BLaER1 (cell line): ENCODE measurements around the gene FBXO45.
"Not testable (repeated sequence)": the region's sequence is repeated elsewhere in the genome, so short reads cannot be mapped to it uniquely, and the experiment has no call there.

Source experiments
- H3K27ac ChIP-seq: shearing (Covaris generic); formaldehyde crosslinking; 2 replicates; pipeline ENCODE4 v1.8.1; 2022
- H3K27me3 ChIP-seq: shearing (Covaris generic); formaldehyde crosslinking; 2 replicates; pipeline ENCODE4 v1.8.1; 2022
- H3K36me3 ChIP-seq: shearing (Covaris generic); formaldehyde crosslinking; 2 replicates; pipeline ENCODE4 v1.8.1; 2022
- H3K4me1 ChIP-seq: shearing (Covaris generic); formaldehyde crosslinking; 2 replicates; pipeline ENCODE4 v1.8.1; 2022
- H3K4me2 ChIP-seq: shearing (Covaris generic); formaldehyde crosslinking; 2 replicates; pipeline ENCODE4 v1.8.1; 2022
- H3K4me3 ChIP-seq: shearing (Covaris generic); formaldehyde crosslinking; 2 replicates; pipeline ENCODE4 v1.8.1; 2022
- H3K9ac ChIP-seq: shearing (Covaris generic); formaldehyde crosslinking; 2 replicates; pipeline ENCODE4 v1.8.1; 2022
- H3K9me3 ChIP-seq: shearing (Covaris generic); formaldehyde crosslinking; 2 replicates; pipeline ENCODE4 v1.8.1; 2022
- H4K20me1 ChIP-seq: shearing (Covaris generic); formaldehyde crosslinking; 2 replicates; pipeline ENCODE4 v1.8.1; 2022
- Cebpa-rat ChIP-seq: shearing (Covaris generic); IDR thresholded peaks from 2 replicates; pipeline ENCODE4 v1.8.1; 2022

The FBXO45 gene

DNA sequence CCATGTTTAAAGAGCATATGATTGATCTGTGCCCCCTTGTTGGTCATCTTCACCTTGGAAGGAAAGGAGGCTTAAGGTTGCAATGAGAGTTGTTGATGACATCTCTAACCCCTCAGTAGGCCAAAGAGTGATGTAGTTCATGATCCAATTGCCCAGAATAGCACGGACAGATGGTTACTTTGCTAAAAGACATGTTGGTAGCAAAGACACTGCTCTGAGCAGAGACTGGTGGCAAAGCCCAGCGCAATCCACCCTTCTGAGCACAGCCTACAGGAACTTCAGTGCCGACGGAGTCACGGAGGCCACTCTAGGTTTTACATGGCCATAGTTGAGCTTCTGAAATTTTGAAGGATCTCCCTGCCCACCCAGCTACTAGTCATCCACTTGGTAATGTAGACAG, 21.8 kb downstream of the FBXO45 start:
- Histone ChIP-seq H3K9ac (no peak overlapping the region), H3K36me3 (peaks cover 18% of the 10 kb centered on the region), H3K4me3 (no peak overlapping the region), H3K27ac (no peak overlapping the region), H4K20me1 (no peaks in the 10 kb centered on the region), H3K4me2 (no peak overlapping the region), H3K27me3 (no peaks in the 10 kb centered on the region), H3K4me1 (no peaks in the 10 kb centered on the region), H3K9me3 (no peaks in the 10 kb centered on the region)
- no peak for TF ChIP-seq Cebpa-rat

DNA sequence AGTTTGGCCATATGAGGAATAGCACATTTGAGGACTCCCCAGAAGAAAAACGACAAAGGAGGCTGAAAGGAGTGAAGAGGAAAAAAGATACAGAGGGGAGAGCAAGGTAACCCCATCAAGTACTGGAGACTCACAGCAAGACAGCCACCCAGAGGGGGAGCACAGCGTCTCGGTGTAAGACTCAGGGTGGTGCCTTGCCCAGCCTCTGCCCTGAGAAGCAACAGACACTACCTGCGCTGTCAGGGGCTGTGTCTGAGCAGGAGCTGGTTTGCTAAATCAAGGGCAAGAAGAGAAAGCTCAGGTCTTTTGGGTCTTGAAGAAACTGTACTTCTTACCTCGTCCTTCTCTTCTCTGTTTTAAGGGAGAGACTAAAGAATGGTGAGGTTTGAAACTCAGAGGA, 27.9 kb downstream of the FBXO45 start:
- Histone ChIP-seq H3K36me3 (no peaks in the 10 kb centered on the region), H4K20me1 (no peaks in the 10 kb centered on the region), H3K9me3 (peaks cover 8% of the 10 kb centered on the region; the same call in 1 of the 2 replicates), H3K4me3 (no peak overlapping the region), H3K4me1 (no peaks in the 10 kb centered on the region), H3K27me3 (no peaks in the 10 kb centered on the region), H3K4me2 (no peak overlapping the region), H3K9ac (no peak overlapping the region), H3K27ac (no peak overlapping the region)
- TF ChIP-seq Cebpa-rat: no peak

DNA sequence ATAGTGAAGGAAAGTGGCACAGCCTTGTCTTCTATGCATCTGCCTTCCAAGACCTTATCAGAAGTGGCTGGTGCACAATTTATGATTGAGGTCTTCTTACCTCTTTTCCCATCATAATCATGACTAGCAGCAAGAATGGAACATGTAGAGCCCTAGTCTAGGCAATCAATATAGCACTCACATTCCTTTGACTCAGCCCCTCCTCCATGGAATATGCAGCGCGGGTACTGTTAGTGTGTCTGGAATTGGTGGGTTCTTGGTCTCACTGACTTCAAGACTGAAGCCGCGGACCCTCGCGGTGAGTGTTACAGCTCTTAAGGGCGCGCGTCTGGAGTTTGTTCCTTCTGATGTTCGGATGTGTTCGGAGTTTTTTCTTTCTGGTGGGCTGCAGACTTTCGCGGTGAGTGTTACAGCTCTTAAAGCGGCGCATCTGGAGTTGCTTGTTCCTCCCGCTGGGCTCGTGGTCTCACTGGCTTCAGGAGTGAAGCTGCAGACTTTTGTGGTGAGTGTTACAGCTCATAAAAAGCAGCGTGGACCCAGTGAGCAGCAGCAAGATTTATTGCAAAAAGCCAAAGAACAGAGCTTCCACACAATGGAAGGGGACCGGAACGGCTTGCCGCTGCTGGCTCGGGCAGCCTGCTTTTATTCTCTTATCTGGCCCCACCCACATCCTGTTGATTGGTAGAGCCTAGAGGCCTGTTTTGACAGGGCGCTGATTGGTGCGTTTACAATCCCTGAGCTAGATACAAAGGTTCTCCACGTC, 29.7 kb downstream of the FBXO45 start:
- peak overlapping the region; percentile 28; the same call in 1 of the 2 replicates for H3K4me3 ChIP-seq

DNA sequence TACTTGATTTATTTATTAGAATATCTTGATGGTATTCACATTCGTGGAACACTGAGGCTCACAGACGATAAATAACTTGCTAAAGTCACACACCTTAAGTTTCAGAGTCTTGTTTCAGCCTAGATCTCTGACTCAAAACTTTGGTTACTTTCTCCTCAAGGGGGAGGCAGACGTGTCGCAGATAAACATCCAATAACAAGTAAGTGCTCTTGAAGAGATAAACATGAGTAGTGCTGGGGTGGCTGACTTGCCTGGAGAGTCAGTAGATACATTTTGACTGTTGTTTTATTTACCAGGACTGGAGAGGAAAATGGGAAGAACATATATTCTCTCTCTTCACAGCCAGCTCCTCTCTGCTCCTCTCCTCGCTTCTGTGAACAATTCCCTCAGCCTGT, 31.3 kb downstream of the FBXO45 start:
- Histone ChIP-seq H3K4me1 (peaks cover 13% of the 10 kb centered on the region), H4K20me1 (no peaks in the 10 kb centered on the region), H3K36me3 (no peaks in the 10 kb centered on the region), H3K9me3 (peaks cover 8% of the 10 kb centered on the region; the same call in 1 of the 2 replicates), H3K4me2 (no peak overlapping the region), H3K27ac (no peak overlapping the region), H3K4me3 (no peak overlapping the region), H3K27me3 (no peaks in the 10 kb centered on the region), H3K9ac (no peak overlapping the region)
- TF ChIP-seq Cebpa-rat: no peak

More for the DNA sequence above, 29.7 kb downstream of the FBXO45 start:
- not testable (repeated sequence) for H3K4me1 ChIP-seq, H4K20me1 ChIP-seq, H3K36me3 ChIP-seq, H3K9me3 ChIP-seq, H3K27ac ChIP-seq, H3K9ac ChIP-seq, H3K27me3 ChIP-seq
- H3K4me2 ChIP-seq: peak overlapping the region; percentile 49

DNA sequence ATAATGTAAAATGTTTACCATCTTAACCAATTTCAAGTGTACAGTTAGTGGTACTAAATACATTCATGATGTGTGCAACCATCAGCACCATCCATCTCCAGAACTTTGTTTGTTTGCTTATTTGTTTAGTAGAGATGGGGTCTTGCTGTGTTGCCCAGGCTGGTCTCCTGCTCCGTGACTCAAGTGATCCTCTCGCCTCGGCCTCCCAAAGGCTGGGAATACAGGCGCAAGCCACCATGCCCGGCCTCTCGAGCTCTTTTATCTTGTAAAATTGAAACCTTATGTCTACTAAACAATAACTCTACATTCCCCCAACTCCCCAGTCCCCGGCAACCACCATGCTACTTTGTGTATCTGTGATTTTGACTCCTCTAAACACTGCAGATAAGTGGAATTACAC, 31.9 kb downstream of the FBXO45 start:
- Histone ChIP-seq H3K27ac (no peak overlapping the region), H3K36me3 (no peaks in the 10 kb centered on the region), H4K20me1 (no peaks in the 10 kb centered on the region), H3K27me3 (no peaks in the 10 kb centered on the region), H3K9ac (no peak overlapping the region), H3K9me3 (peaks cover 8% of the 10 kb centered on the region; the same call in 1 of the 2 replicates), H3K4me1 (peaks cover 16% of the 10 kb centered on the region), H3K4me3 (no peak overlapping the region), H3K4me2 (no peak overlapping the region)
- TF ChIP-seq Cebpa-rat: no peak

DNA sequence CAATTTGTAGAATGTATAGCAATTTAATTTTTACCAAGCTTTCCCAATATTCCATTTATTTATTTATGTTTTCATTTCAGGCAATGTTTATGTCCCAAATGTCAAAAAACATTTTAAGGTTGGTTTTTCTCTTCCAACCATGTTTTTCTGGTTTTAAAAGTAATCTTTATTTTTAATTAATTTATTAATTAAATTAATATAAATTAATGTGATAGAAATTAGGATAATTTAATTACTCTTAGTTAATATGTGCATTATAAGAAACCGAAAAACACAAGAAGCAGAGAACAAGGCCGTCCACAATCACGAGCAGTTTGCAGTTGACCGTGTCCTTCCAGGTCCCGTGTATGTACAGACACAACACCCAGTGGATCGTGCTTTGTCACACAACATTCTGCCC, 34.2 kb downstream of the FBXO45 start:
- H3K27ac ChIP-seq: no peak overlapping the region
- no peak overlapping the region for H3K4me2 ChIP-seq
- H3K27me3 ChIP-seq: no peaks in the 10 kb centered on the region
- H3K4me3 ChIP-seq: no peak overlapping the region
- H4K20me1 ChIP-seq: no peaks in the 10 kb centered on the region
- no peaks in the 10 kb centered on the region for H3K36me3 ChIP-seq
- peaks cover 16% of the 10 kb centered on the region for H3K4me1 ChIP-seq
- H3K9ac ChIP-seq: no peak overlapping the region
- TF ChIP-seq Cebpa-rat: no peak
- H3K9me3 ChIP-seq: peaks cover 8% of the 10 kb centered on the region; the same call in 1 of the 2 replicates

DNA sequence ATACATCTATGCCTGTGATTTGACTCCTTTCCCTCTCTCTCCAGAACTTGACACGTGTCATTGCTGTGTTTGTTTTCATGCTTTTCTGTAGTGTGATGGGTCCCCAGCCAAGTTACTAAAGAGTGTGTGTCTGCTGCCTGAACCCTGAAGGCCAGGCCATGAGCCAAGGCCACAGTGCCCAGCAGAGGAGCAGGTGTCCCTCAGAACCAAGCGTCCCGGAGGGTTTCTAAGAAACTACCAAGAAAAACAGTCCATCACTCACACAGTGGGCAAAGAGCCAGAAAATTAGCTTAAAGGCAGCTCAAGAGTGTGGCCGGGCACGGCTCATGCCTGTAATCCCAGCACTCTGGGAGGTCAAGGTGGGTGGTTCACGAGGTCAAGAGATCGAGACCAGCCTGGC, 35.2 kb downstream of the FBXO45 start:
- peaks cover 8% of the 10 kb centered on the region; the same call in 1 of the 2 replicates for H3K9me3 ChIP-seq
- no peaks in the 10 kb centered on the region for H3K27me3 ChIP-seq
- no peak overlapping the region for H3K9ac ChIP-seq
- no peaks in the 10 kb centered on the region for H3K36me3 ChIP-seq
- peaks cover 16% of the 10 kb centered on the region for H3K4me1 ChIP-seq
- TF ChIP-seq Cebpa-rat: no peak
- H3K4me2 ChIP-seq: peak overlapping the region; percentile 45
- no peak overlapping the region for H3K4me3 ChIP-seq
- no peak overlapping the region for H3K27ac ChIP-seq
- no peaks in the 10 kb centered on the region for H4K20me1 ChIP-seq

DNA sequence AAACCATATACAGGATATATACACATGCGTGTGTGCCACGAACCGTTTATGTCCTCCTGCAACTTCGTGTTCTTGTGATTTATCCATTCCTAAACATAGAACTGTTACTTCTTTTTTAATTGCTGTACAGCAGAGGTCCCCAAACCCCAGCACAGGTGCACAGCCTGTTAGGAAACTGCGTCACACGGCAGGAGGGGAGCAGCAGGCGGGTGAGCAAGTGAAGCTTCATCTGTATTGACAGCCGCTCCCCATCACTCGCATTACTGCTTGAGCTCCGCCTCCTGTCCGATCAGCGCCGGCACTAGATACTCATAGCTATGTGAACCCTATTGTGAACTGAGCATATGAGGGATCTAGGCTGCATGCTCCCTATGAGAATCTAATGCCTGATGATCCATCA, 36.1 kb downstream of the FBXO45 start:
- H3K4me3 ChIP-seq: no peak overlapping the region
- no peaks in the 10 kb centered on the region for H3K9me3 ChIP-seq
- no peak overlapping the region for H3K9ac ChIP-seq
- H3K36me3 ChIP-seq: no peaks in the 10 kb centered on the region
- H3K27ac ChIP-seq: no peak overlapping the region
- TF ChIP-seq Cebpa-rat: no peak
- peak overlapping the region; percentile 45 for H3K4me2 ChIP-seq
- no peaks in the 10 kb centered on the region for H4K20me1 ChIP-seq
- H3K4me1 ChIP-seq: peaks cover 17% of the 10 kb centered on the region
- H3K27me3 ChIP-seq: no peaks in the 10 kb centered on the region

DNA sequence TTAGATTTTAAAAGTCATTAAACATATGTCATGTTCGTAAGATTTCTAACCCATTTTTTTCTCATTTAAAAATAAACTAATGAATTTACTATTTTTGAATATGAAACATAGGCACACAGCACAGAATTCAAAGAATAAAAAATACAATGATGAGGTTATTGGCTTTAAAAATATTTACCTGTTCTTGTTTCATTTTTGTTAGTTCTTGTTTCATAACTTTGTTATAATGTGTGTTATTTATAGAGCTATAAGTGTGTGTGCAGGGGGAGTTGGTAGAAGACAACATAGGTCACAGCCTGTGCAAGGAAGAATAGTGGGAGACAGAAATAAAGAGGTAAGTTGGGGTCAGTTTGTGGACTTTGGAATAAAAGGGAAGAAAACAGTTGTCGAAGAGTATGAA, 40.2 kb downstream of the FBXO45 start:
- Histone ChIP-seq H4K20me1 (no peaks in the 10 kb centered on the region), H3K27me3 (no peaks in the 10 kb centered on the region), H3K9ac (no peak overlapping the region), H3K27ac (no peak overlapping the region), H3K4me2 (no peak overlapping the region), H3K4me3 (no peak overlapping the region), H3K4me1 (peaks cover 47% of the 10 kb centered on the region), H3K9me3 (no peaks in the 10 kb centered on the region), H3K36me3 (no peaks in the 10 kb centered on the region)
- no peak for TF ChIP-seq Cebpa-rat

DNA sequence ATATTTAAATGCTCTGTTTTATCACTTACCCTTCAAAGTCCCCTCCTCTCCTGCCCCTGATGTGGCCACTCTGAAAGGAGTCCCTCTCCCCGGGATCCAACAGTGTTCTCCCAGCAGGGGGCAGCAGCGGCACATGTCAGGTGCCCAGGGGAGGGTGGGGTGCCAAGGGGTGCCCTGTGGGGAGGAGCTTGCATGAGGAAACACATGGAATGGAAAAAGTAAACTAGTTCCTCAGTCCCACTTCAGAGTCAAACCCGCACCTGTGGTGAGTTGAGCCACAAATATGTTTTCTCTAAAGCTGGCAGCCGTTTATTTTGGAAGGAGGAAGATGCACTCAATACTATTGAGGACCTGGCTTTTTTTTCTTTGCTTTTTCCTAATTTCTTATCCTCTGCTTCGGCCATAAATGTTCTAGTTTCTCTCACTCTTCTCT, 40.9 kb downstream of the FBXO45 start:
- H3K27ac ChIP-seq: peak overlapping the region; percentile 83
- H3K4me2 ChIP-seq: peak overlapping the region; percentile 82
- H3K4me1 ChIP-seq: peaks cover 40% of the 10 kb centered on the region
- no peaks in the 10 kb centered on the region for H3K9me3 ChIP-seq
- no peaks in the 10 kb centered on the region for H4K20me1 ChIP-seq
- peak overlapping the region; percentile 63; the same call in 1 of the 2 replicates for H3K9ac ChIP-seq
- H3K27me3 ChIP-seq: no peaks in the 10 kb centered on the region
- no peaks in the 10 kb centered on the region for H3K36me3 ChIP-seq
- TF ChIP-seq Cebpa-rat: no peak
- H3K4me3 ChIP-seq: 0 out of 2 replicates have a peak overlapping the region, but pooled peaks have one; percentile 17
